Astrocyte of the cerebellum (primary cell): ENCODE measurements around the gene UIMC1.

Experiments used
- DNase-seq: peaks from one replicate; pipeline ENCODE4 v3.0.0-alpha.2; 2011; ENCODE audit warnings: low read depth
- H3K4me3 ChIP-seq: 2 replicates; pipeline ENCODE4 v1.5.1; 2011; ENCODE audit warnings: mild to moderate bottlenecking, low read depth, low read length, moderate library complexity
- CTCF ChIP-seq: IDR thresholded peaks from 2 replicates; pipeline ENCODE4 v1.5.1; 2012; ENCODE audit warnings: low read length, low read depth, moderate library complexity, mild to moderate bottlenecking; ENCODE audit errors: missing control alignments
- in situ Hi-C: cut with HindIII; loops from 2 replicates; pipeline ENCODE4 v1.10.0; 2017; ENCODE audit warnings: low sequenced_read_pairs

The UIMC1 gene

DNA sequence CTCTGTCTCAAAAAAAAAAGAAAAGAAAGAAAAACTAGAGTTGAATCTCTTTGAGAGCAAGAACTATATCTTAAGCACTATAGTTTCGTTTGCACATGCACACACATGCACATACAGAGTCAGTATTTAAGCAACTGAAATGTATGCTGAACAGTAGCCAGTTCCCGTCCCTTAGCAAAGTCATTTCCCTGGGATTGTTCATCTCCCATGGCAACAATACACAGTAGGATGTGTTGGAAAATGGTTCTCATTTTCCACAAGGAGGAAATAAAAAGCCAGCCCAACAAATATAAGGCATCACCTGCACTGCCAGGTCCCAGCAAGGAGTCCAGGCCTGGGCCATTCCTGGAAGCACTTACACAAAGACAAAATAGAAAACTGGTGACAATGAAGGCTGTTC lies 11.8 kb upstream of the UIMC1 start:
- no peak for DNase-seq
- no peak for TF ChIP-seq CTCF
- H3K4me3 ChIP-seq = no peak overlapping the region
- in situ Hi-C loops = no loop called here

- no peak for DNase-seq
- H3K4me3 ChIP-seq = no peak overlapping the region
- no peak for TF ChIP-seq CTCF
- in situ Hi-C loops = no loop called here
These were observed 8.6 kb upstream of the UIMC1 start for GRCh38 chr5:177015156-177015555.

- DNase-seq = no peak
- H3K4me3 ChIP-seq = no peak overlapping the region
- in situ Hi-C loops = no loop called here
- no peak for TF ChIP-seq CTCF
These were observed 3.6 kb upstream of the UIMC1 start for GRCh38 chr5:177010153-177010552.

DNA sequence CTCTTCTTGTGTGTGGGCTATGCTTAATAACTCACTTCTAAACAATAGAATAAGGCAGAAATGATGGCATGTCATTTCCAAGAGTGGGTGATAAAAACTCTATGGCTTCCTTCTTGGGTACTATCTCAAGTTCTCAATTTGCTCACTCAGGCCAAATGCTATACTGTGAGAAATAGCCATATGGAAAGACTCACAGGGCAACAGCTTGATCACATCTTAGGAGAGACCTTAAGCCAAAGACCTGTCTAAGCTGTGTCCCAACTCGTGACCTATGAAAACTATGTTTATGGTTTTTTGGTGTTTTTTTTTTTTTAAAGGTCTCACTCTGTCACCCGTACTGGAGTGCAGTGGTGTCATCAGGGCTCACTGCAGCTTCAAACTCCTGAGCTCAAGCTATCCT lies 2.1 kb upstream of the UIMC1 start:
- TF ChIP-seq CTCF = no peak
- no peak overlapping the region for H3K4me3 ChIP-seq
- in situ Hi-C loops = no loop called here
- DNase-seq = no peak

GRCh38 chr5:177005619-177006264 lies 837 bp downstream of the UIMC1 start:
- peak overlapping the region; percentile 87 for H3K4me3 ChIP-seq
- peak; percentile 65 for TF ChIP-seq CTCF
- no peak for DNase-seq
- in situ Hi-C loops = no loop called here

- no peak for TF ChIP-seq CTCF
- in situ Hi-C loops = no loop called here
- peak overlapping the region; percentile 87 for H3K4me3 ChIP-seq
- no peak for DNase-seq
These were observed 1.6 kb downstream of the UIMC1 start for GRCh38 chr5:177004961-177005360.
